AG04449 (cell line): ENCODE data around the gene ITGB1BP2.
"Not testable (repeated sequence)": the region's sequence is repeated elsewhere in the genome, so short reads cannot be mapped to it uniquely, and the experiment has no call there.

ENCODE experiments used
- CTCF ChIA-PET: fragments of 350-600 bp; formaldehyde crosslinking; extraction: SDS; loops from one replicate; lab custom pipeline; 2021; ENCODE audit warnings: antibody characterized with exemption; lab: Yijun Ruan, JAX
- POLR2A ChIA-PET: fragments of 400-600, 350-600 bp; formaldehyde crosslinking; extraction: SDS; loops from one replicate; lab custom pipeline; 2020; ENCODE audit warnings: antibody characterized with exemption, inconsistent platforms; lab: Yijun Ruan, JAX
- DNase-seq: peaks from one replicate; pipeline ENCODE4 v3.0.0-alpha.2; 2010; ENCODE audit warnings: low read depth, low spot score
- H3K4me3 ChIP-seq: 2 replicates; pipeline ENCODE4 v1.5.1; 2011; ENCODE audit warnings: low read depth, mild to moderate bottlenecking, control low read depth, low read length
- CTCF ChIP-seq: IDR thresholded peaks from one replicate; pipeline ENCODE4 v1.5.1; 2011; ENCODE audit warnings: mild to moderate bottlenecking, moderate library complexity, low read length, control low read depth, inconsistent platforms; ENCODE audit not compliant: insufficient read depth; ENCODE audit errors: missing control alignments

The ITGB1BP2 gene

DNA sequence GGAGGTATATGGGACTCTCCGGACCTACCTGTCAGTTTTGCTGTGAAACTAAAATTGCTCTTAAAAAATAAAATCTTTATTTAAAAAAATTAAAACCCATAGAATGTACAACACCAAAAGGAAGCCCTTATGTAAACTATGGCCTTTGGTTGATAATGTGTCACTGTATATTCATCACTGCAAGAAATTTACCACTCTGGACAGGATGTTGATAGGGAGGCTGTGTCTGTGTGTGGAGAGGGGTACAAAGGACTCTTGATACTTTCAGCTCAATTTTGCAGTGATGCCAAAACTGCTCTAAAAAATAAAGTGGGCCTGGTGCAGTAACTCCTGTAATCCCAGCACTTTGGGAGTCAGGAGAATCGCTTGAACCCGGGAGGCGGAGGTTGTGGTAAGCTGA, 44.7 kb upstream of the ITGB1BP2 start:
- no peak overlapping the region for H3K4me3 ChIP-seq
- ChIA-PET POLR2A (no interaction called here), CTCF (no interaction called here)
- no peak for TF ChIP-seq CTCF
- no peak for DNase-seq

- POLR2A ChIA-PET, CTCF ChIA-PET, DNase-seq, H3K4me3 ChIP-seq: not testable (repeated sequence)
Observed at GRCh38 chrX:71268624-71269023, 32.9 kb upstream of the ITGB1BP2 start.

DNA sequence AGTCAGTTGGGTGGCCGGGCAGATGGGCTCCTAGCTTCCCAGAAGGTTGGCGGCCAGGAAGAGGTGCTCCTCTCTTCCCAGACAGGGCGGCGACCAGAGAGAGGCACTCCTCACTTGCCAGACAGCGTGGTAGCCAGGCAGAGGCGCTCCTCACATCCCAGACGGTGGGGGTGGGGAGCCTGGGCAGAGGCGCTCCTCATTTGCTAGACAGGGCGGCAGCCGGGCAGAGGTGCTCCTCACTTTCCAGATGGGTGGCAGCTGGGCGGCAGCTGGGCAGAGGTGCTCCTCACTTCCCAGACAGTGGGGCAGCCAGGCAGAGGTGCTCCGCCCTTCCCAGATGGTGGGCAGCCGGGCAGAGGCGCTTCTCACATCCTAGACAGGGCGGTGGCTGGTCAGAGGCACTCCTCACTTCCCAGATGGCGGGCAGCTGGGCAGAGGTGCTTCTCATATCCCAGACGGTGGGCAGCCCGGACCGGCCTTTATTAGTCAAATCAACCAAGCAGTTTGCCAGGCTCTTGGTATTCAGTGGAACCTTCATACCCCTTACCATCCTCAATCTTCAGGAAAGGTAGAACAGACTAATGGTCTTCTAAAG, 31.7 kb upstream of the ITGB1BP2 start:
- CTCF ChIA-PET: no interaction called here
- no peak for TF ChIP-seq CTCF
- POLR2A ChIA-PET: no interaction called here
- H3K4me3 ChIP-seq: no peak overlapping the region
- no peak for DNase-seq

DNA sequence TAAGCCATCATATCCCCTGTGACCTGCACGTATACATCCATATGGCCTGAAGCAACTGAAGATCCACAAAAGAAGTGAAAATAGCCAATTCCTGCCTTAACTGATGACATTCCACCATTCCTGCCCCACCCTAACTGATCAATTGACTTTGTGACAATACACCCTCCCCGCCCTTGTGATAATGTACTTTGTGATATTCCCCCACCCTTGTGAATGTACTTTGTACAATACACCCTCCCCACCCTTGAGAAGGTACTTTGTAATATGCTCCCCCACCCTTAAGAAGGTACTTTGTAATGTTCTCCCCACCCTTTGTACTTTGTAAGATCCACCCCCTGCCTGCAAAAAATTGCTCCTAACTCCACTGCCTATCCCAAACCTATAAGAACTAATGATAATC, 29.2 kb upstream of the ITGB1BP2 start:
- POLR2A ChIA-PET, DNase-seq, CTCF ChIA-PET, H3K4me3 ChIP-seq: not testable (repeated sequence)

DNA sequence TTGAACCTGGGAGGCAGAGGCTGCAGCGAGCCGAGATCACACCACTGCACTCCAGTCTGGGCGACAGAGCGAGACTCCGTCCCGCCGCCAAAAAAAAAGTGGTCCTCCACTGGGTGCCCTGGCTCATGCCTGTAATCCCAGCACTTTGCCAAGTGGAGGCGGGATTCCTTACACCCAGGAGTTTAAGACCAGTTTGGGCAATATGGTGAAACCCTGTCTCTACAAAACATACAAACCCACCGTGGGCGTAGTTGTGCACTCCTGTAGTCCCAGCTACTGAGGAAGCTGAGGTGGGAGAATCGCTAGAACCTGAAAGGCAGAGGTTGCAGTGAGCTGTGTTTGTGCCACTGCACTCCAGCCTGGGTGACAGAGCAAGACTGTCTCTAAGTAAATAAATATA, 20.2 kb upstream of the ITGB1BP2 start:
- DNase-seq, POLR2A ChIA-PET, H3K4me3 ChIP-seq, CTCF ChIA-PET: not testable (repeated sequence)

GRCh38 chrX:71282514-71283402, 18.8 kb upstream of the ITGB1BP2 start:
- peak overlapping the region; percentile 50 for H3K4me3 ChIP-seq
- ChIA-PET CTCF (interaction anchor here (0.8 to 1.6 kb wide), 3 partner anchors 11 to 120 kb away, joined by 3 to 5 read pairs (median 3); no protein-coding TSS in a partner anchor), POLR2A (interaction anchor here (0.6 to 1.0 kb wide), 8 partner anchors 10 to 313 kb away, joined by 3 to 7 read pairs (median 4); partner anchors contain the start of gene TAF1)
- no peak for TF ChIP-seq CTCF
- DNase-seq: no peak

- peak; percentile 94 for DNase-seq
- ChIA-PET CTCF (interaction anchor here (0.8 to 1.6 kb wide), 3 partner anchors 10 to 121 kb away, joined by 3 to 5 read pairs (median 3); no protein-coding TSS in a partner anchor), POLR2A (interaction anchor here (0.6 to 1.0 kb wide), 8 partner anchors 9 to 313 kb away, joined by 3 to 7 read pairs (median 4); partner anchors contain the start of gene TAF1)
- no peak for TF ChIP-seq CTCF
- H3K4me3 ChIP-seq: peak within 1 kb of the TSS; percentile 72
Observed at GRCh38 chrX:71283403-71284143, 18.0 kb upstream of the ITGB1BP2 start, which contains the start of gene NONO. TSS of gene NONO (plus strand) at chrX:71283635. CDS start at chrX:71290638, 7,003 bp downstream.
